Erythroblast (primary cell): ENCODE data around the gene ROBO4.

Experiments used
- GATA1 ChIP-seq: IDR thresholded peaks from 2 replicates; pipeline ENCODE4 v1.6.1; 2011; ENCODE audit warnings: low read depth, mild to moderate bottlenecking, control low read depth, low read length, moderate library complexity
- POLR2A ChIP-seq: IDR thresholded peaks from 2 replicates; pipeline ENCODE4 v1.6.1; 2011; ENCODE audit warnings: mild to moderate bottlenecking, low read length

GRCh38 chr11:124938970-124939369 lies 41.3 kb upstream of the ROBO4 start:
- TF ChIP-seq POLR2A (no peak), GATA1 (no peak)
